ENCODE results near the gene RABGGTA.

- TF ChIP-seq EZH2 (IDR thresholded peaks at IDR 0.05; ENCODE audit: insufficient read depth, poor library complexity, severe bottlenecking), result no peak
- no peak for TF ChIP-seq EZH2phosphoT487 (IDR thresholded peaks at IDR 0.05; ENCODE audit: insufficient read depth, low read depth)
These were observed 32.6 kb upstream of the RABGGTA start for GRCh38 chr14:24304019-24304387.

All from GM23248 (cell line).